ENCODE measurements around the gene TPST2.
"Not testable (repeated sequence)": the region's sequence is repeated elsewhere in the genome, so short reads cannot be mapped to it uniquely, and the experiment has no call there.

TPST2 gene

DNA sequence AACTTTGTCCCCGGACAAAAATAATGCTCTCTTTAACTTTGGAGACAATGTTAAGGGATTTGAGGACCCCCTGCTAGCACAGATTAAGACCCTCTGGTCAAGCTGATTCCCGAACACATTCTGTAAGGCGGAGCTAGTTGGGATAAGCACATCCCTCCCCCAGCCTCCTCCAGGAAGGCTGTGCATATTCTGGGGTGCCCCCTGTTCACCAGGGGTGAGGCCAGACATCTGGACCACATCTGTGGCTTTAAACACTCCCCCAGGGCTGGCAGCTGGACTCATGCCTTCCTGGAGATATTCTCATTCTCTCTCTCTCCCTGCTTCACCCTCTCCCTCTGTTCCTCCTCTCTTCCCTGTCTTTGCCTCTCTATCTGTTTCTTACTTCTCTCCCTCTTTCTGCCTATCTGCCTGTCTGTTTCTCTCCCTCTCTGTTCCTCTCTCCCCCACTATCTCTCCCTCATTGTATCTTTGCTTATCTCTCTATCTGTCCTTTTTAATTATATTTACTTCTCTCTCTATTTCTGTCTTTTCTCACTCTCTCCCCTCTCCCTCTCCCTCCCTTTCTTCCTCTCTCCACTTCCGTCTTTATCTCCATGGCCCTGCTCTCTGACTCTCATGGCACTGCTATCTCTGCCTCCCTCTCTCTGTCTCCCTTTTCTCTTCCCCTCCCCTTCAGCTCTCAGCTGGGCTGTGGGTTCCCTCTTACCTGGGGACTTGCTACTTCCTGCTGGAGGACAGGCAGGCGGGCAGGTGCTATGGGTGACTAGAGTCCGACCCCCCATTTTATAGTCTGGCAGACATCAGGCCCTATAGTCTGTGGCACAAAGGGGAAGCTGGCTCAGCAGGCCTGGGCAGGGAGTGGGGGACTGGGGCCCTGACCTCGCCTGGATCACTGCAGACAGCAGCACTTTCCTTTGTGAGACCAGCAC, 27.6 kb upstream of the TPST2 start, which contains the start of gene CRYBB1:
CRYBB1 (minus strand) TSS at position 757 of the 929 bp plus-strand sequence. CDS start 1,708 bp downstream, outside the sequence.
- no peak for TF ChIP-seq CTCF (IDR thresholded peaks at IDR 0.05)
- no peak within 1 kb of the TSS for H3K4me3 ChIP-seq
- peak within 1 kb of the TSS in 1 of 2 donors; percentile 58 for H3K27ac ChIP-seq
- DNase-seq (ENCODE audit: low spot score) = no peak

GRCh38 chr22:26616650-26617049, 26.7 kb upstream of the TPST2 start:
- Histone ChIP-seq H3K4me3 (no peak overlapping the region), H3K27ac (no peak overlapping the region)
- no peak for TF ChIP-seq CTCF (IDR thresholded peaks at IDR 0.05)
- DNase-seq (ENCODE audit: low spot score) = no peak

DNA sequence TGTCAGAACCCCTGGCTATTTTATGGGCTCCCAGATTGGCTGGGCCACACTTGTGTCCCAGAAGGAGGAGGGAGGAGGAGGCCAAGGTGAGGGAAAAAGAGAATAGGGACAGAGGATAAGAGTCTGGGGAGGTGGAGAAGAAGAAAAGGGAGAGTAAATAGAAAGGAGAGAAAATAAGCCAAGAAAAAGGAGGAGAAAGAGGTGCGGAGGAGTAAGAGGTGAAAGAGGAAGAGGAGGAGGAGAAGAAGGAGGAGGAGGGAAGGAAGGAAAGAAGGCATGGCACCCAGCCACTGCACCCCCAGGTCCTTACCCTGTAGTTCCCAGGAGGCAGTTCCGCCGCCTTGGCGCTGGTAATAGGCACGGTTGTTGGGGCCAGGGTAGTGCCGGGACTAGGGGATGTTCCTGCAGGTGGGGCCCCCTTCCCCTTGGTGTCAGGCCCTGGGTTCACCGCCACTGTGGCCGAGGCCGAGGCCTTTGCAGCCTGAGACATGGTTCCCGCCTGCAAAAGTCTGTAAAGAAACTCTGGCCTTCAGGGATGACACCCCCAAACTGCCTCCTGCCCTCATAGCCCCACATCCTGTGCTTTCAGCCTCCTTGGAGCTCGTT, 26.0 kb upstream of the TPST2 start:
- no peak for DNase-seq (ENCODE audit: low spot score)
- no peak for TF ChIP-seq CTCF (IDR thresholded peaks at IDR 0.05)
- H3K27ac ChIP-seq = no peak overlapping the region
- H3K4me3 ChIP-seq = no peak overlapping the region

GRCh38 chr22:26615149-26615548, 25.2 kb upstream of the TPST2 start:
- Histone ChIP-seq H3K27ac (no peak overlapping the region), H3K4me3 (no peak overlapping the region)
- DNase-seq (ENCODE audit: low spot score) = no peak
- no peak for TF ChIP-seq CTCF (IDR thresholded peaks at IDR 0.05)

DNA sequence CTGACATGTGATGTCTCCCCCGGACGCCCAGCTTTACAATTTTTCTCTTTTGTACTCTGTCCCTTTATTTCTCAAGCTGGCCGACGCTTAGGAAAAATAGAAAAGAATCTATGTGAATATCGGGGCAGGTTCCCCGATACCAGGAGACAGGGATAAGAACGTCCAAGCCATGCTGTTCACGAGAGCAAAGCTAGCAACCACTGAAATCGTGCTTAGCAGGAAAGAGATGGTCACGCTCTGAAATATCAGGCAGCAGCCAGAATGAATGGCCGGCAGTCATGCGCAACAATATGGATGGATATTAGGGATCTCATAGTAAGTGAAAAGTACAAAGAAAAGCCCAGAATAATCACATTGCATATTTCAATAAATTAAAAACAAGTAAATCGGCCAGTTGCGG, 24.4 kb upstream of the TPST2 start:
- Histone ChIP-seq H3K4me3 (no peak overlapping the region), H3K27ac (no peak overlapping the region)
- DNase-seq (ENCODE audit: low spot score) = no peak
- TF ChIP-seq CTCF (IDR thresholded peaks at IDR 0.05) = no peak

GRCh38 chr22:26613753-26614152, 23.8 kb upstream of the TPST2 start:
- H3K4me3 ChIP-seq; DNase-seq (ENCODE audit: low spot score): not testable (repeated sequence)

GRCh38 chr22:26612652-26613051, 22.7 kb upstream of the TPST2 start:
- H3K4me3 ChIP-seq = no peak overlapping the region
- DNase-seq (ENCODE audit: low spot score) = no peak
- TF ChIP-seq CTCF (IDR thresholded peaks at IDR 0.05) = no peak
- no peak overlapping the region for H3K27ac ChIP-seq

More at GRCh38 chr22:26613753-26614152, 23.8 kb upstream of the TPST2 start:
- not testable (repeated sequence) for H3K27ac ChIP-seq
